RWPE2 (cell line): ENCODE results near the gene FGF2.
"Not testable (repeated sequence)": the region's sequence is repeated elsewhere in the genome, so short reads cannot be mapped to it uniquely, and the experiment has no call there.

Source experiments
- ATAC-seq: fragments of 200-7000 bp; cut with Tn5 transposase; 3 replicates; pipeline ENCODE4 v1.9.1; 2021; ENCODE audit warnings: low read depth
- DNase-seq: peaks from one replicate; pipeline ENCODE4 v3.0.0-alpha.2; 2020; ENCODE audit warnings: low spot score
- H3K27ac ChIP-seq: fragments of 450-650 bp; 2 replicates; pipeline ENCODE4 v1.5.1; 2017; ENCODE audit warnings: mild to moderate bottlenecking; ENCODE audit not compliant: poor library complexity, severe bottlenecking
- H3K27me3 ChIP-seq: fragments of 250-450 bp; sonication (Bioruptor Pico); 2 replicates; pipeline ENCODE4 v1.5.1; 2021; ENCODE audit warnings: mild to moderate bottlenecking, moderate library complexity; ENCODE audit not compliant: insufficient read depth, poor library complexity, severe bottlenecking
- H3K36me3 ChIP-seq: fragments of 250-450 bp; sonication (Bioruptor Pico); 2 replicates; pipeline ENCODE4 v1.5.1; 2020; ENCODE audit warnings: low read depth, mild to moderate bottlenecking, moderate library complexity
- H3K4me1 ChIP-seq: fragments of 250-450 bp; sonication (Bioruptor Pico); 2 replicates; pipeline ENCODE4 v1.5.1; 2021; ENCODE audit warnings: mild to moderate bottlenecking, moderate library complexity; ENCODE audit not compliant: insufficient read depth, poor library complexity, severe bottlenecking
- H3K4me3 ChIP-seq: fragments of 250-450 bp; sonication (Bioruptor Pico); 2 replicates; pipeline ENCODE4 v1.5.1; 2021; ENCODE audit warnings: mild to moderate bottlenecking, moderate library complexity; ENCODE audit not compliant: severe bottlenecking
- H3K9me3 ChIP-seq: fragments of 250-450 bp; sonication (Bioruptor Pico); 2 replicates; pipeline ENCODE4 v1.5.1; 2021; ENCODE audit warnings: mild to moderate bottlenecking, moderate library complexity; ENCODE audit not compliant: severe bottlenecking
- TF ChIP-seq, protein P1 (sequence below): fragments of 450-650 bp; IDR thresholded peaks from one replicate; pipeline ENCODE4 v1.5.1; 2017; ENCODE audit warnings: mild to moderate bottlenecking, moderate library complexity; ENCODE audit not compliant: poor library complexity, severe bottlenecking

The FGF2 gene

GRCh38 chr4:122928930-122929329 is 102.3 kb downstream of the FGF2 start:
- TF ChIP-seq, protein P1, sequence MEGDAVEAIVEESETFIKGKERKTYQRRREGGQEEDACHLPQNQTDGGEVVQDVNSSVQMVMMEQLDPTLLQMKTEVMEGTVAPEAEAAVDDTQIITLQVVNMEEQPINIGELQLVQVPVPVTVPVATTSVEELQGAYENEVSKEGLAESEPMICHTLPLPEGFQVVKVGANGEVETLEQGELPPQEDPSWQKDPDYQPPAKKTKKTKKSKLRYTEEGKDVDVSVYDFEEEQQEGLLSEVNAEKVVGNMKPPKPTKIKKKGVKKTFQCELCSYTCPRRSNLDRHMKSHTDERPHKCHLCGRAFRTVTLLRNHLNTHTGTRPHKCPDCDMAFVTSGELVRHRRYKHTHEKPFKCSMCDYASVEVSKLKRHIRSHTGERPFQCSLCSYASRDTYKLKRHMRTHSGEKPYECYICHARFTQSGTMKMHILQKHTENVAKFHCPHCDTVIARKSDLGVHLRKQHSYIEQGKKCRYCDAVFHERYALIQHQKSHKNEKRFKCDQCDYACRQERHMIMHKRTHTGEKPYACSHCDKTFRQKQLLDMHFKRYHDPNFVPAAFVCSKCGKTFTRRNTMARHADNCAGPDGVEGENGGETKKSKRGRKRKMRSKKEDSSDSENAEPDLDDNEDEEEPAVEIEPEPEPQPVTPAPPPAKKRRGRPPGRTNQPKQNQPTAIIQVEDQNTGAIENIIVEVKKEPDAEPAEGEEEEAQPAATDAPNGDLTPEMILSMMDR, result no peak
- H3K4me1 ChIP-seq, result peaks cover 14% of the 10 kb centered on the region
- no peak for ATAC-seq
- no peak overlapping the region for H3K4me3 ChIP-seq
- H3K27me3 ChIP-seq, result no peaks in the 10 kb centered on the region
- DNase-seq, result no peak
- H3K9me3 ChIP-seq, result no peaks in the 10 kb centered on the region
- peaks cover 71% of the 10 kb centered on the region for H3K36me3 ChIP-seq
- no peak overlapping the region for H3K27ac ChIP-seq

- DNase-seq (no peak), ATAC-seq (no peak)
- Histone ChIP-seq H3K27me3 (no peaks in the 10 kb centered on the region), H3K4me3 (no peak overlapping the region), H3K27ac (no peak overlapping the region), H3K9me3 (no peaks in the 10 kb centered on the region), H3K4me1 (peaks cover 4% of the 10 kb centered on the region), H3K36me3 (peaks cover 82% of the 10 kb centered on the region)
- TF ChIP-seq, protein P1, result peak; percentile 87
Observed at GRCh38 chr4:122930862-122931261, 104.2 kb downstream of the FGF2 start.

DNA sequence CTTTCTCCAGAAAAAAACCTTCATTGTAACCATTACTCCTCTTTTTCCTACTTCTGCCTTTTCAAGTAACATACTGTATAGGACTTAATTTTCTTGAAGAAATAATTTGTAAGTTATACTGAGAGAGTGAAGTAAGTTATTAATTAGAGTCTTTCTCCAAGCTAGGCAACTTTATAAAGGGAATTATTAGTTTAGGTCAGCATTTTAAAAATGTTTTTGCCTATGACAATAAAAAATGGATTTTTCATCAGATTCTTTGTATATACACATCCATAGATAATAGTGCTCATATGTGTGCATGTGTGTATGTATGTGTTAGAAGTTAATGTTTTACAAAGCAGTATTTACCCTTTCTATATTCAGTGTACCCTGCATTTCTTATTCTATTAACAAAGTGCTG is 106.1 kb downstream of the FGF2 start:
- no peak for ATAC-seq
- peaks cover 92% of the 10 kb centered on the region for H3K36me3 ChIP-seq
- TF ChIP-seq, protein P1, result no peak
- no peak overlapping the region for H3K27ac ChIP-seq
- no peak for DNase-seq
- H3K27me3 ChIP-seq, result no peaks in the 10 kb centered on the region
- peaks cover 4% of the 10 kb centered on the region for H3K4me1 ChIP-seq
- H3K4me3 ChIP-seq, result no peak overlapping the region
- no peaks in the 10 kb centered on the region for H3K9me3 ChIP-seq

DNA sequence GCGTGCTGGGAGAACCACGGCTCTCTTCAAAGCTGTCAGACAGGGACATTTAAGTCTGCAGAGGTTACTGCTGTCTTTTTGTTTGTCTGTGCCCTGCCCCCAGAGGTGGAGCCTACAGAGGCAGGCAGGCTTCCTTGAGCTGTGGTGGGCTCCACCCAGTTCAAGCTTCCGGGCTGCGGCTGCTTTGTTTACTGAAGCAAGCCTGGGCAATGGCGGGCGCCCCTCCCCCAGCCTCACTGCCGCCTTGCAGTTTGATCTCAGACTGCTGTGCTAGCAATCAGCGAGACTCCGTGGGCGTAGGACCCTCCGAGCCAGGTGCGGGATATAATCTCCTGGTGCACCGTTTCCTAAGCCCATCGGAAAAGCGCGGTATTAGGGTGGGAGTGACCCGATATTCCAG is 118.5 kb downstream of the FGF2 start:
- not testable (repeated sequence) for ATAC-seq, H3K9me3 ChIP-seq, H3K4me1 ChIP-seq, H3K4me3 ChIP-seq, DNase-seq, H3K27me3 ChIP-seq, H3K27ac ChIP-seq
- peaks cover 35% of the 10 kb centered on the region for H3K36me3 ChIP-seq

- TF ChIP-seq, protein P1, result no peak
- Histone ChIP-seq H3K9me3 (no peaks in the 10 kb centered on the region), H3K4me3 (no peak overlapping the region), H3K27ac (no peak overlapping the region), H3K36me3 (peaks cover 39% of the 10 kb centered on the region), H3K27me3 (no peaks in the 10 kb centered on the region), H3K4me1 (no peaks in the 10 kb centered on the region)
- ATAC-seq (no peak), DNase-seq (no peak)
Observed at GRCh38 chr4:122946142-122946541, 119.5 kb downstream of the FGF2 start.
